LNCAP (cell line): ENCODE measurements around the gene PTPRN2.

Experiments used
- CTCF ChIP-seq: fragments of 450-650 bp; IDR thresholded peaks from 2 replicates; pipeline ENCODE4 v1.5.1; 2017; ENCODE audit warnings: mild to moderate bottlenecking

PTPRN2 gene

DNA sequence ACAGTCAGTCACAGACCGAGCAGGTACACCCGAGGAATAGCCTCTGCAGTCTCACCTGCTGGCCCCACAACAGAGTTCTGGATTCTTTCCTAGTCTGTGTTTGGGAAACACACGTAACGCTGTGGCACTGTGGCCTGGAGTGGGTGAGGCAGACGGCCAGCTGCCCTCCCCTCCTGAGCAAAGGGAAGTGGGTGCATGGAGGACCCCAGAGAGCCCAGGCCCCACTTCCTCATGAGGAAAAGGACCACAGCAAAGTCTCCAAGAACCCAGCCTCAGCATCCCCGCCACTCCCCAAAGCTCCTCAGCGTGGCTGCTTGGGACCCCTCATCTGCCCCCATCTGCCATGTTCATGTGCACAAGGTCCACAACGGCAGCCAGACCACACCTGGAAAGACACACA lies 530.2 kb downstream of the PTPRN2 start:
- no peak for TF ChIP-seq CTCF

DNA sequence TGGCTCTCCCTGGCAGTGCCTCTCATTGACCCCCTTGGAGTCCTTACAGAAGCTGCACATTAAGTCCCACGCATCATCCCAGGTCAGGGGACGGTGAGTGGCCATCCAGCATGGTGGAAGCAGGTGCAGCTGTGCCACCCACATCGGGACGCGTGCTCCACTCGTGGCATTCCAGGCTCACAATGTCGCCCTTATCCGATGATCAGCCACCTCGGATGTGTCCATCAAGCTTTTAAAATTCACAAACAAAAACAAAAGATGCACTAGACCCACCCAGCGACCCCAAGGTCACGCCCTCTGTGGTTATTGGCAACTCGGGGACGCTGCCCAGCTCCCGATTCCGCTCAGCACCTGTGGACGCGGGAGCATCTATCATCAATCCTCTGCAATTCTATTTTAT lies 530.9 kb downstream of the PTPRN2 start:
- TF ChIP-seq CTCF, result no peak

GRCh38 chr7:158055726-158056510 lies 531.7 kb downstream of the PTPRN2 start:
- no peak for TF ChIP-seq CTCF

- TF ChIP-seq CTCF, result no peak
Observed at GRCh38 chr7:158054611-158055010, 533.0 kb downstream of the PTPRN2 start.

DNA sequence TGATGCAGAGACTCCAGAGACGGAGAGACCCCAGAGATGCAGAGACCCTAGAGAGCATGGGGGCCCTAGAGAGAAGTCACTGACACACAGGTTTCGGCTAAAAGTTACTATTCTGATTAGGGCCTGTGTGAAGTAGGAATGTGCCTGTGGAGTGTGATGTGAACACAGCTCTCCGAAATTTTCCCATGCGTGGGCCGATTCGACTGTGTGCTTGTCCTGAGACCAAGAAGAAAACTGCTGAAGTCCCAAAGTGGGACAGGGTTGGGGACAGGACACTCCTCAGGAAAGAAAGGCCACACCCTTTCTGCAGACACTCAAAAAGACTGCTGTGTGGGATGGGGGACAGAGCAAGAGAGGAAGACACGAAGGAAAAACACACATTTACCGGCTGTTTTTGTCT lies 533.5 kb downstream of the PTPRN2 start:
- TF ChIP-seq CTCF, result no peak

GRCh38 chr7:158053183-158053915 lies 534.3 kb downstream of the PTPRN2 start:
- no peak for TF ChIP-seq CTCF

DNA sequence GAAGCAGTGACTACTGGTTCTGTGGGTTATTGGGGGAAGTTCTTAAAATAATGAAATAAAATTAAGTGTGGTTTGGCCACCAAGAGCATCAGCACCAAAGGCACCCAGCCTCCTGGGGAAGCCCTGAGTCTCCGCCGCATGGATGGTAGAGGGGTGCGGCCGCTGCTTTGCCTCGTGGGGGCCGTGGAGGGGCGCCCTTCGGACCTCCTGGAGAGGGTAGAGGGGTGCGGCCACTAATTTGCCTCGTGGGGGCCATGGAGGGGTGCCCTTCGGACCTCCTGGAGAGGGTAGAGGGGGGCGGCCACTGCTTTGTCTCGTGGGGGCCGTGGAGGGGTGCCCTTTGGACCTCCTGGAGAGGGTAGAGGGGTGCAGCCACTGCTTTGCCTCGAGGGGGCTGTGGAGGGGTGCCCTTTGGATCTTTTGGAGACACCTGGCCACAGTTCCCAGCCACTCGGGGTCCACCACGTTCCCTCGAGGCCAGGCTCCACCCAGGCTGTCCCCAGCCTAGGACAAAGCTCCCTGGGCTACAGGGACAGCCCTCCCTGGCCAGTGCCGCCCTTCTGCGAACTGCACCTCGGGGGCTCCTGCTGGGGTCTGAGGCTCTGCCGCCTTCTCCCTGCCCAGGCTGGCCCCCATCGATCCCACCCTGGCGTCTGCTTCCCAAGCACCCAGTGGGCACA lies 535.1 kb downstream of the PTPRN2 start:
- TF ChIP-seq CTCF, result no peak
